Fibroblast of villous mesenchyme (primary cell): ENCODE data around the gene EMCN. TPM values are rescaled to one million over a fixed set of nuclear protein-coding genes. Genes with fewer than 3 reads are reported as not detected.

Source experiments
- DNase-seq: peaks from one replicate; pipeline ENCODE4 v3.0.0-alpha.2; 2010; ENCODE audit warnings: low read depth
- H3K4me3 ChIP-seq: 2 replicates; pipeline ENCODE4 v1.5.1; 2011; ENCODE audit warnings: low read depth, mild to moderate bottlenecking, low read length
- CTCF ChIP-seq: IDR thresholded peaks from 2 replicates; pipeline ENCODE4 v1.5.1; 2012; ENCODE audit warnings: low read depth, mild to moderate bottlenecking, low read length; ENCODE audit not compliant: insufficient read depth
- total RNA-seq: library from RNA; depleted of rRNA; stranded (reverse); fragments of >200 nt; gene quantifications from 2 replicates; pipeline ENCODE4 v1.2.3, GENCODE V29; 2012

Gene EMCN
- total RNA-seq, 1 donor: not detected

DNA sequence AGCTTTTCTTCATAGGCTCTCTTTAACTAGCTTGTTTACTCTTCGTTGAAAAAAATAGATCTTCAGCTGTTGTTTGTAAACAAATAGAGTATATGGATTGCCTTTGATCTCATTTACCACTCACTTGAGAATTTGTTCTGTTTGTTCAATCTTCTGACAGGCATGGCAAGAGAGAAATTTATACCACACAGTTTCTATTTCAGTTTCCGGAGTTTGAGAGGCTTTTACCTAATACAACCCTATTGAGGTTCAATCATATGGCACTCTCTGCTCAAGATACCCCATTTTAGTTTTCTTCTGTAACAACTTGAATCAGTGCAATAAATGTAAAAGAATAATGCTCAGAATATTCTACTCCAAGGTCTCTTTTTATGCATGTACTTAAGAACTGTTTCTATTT is 148.0 kb downstream of the EMCN start:
- H3K4me3 ChIP-seq: no peak overlapping the region
- TF ChIP-seq CTCF: no peak
- no peak for DNase-seq

DNA sequence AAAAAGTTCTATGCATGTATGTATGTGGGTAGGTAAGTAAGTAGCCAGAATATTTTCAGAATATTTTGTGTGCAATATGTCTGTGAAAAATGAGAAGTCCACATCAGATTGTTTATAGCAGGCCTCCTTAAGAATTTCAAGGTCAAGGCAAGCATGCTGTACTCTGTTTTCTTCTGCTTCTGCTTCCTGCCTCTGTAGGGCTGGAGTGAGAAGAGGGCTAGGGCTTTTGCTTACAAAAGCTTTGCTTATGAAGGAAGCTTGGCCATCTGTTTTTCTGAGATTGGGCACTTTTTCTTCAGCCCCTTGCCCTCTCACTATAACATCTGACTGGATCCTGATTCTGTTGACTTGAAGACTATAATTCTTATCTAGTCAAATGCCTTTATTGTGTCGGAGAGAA is 150.4 kb downstream of the EMCN start:
- TF ChIP-seq CTCF: no peak
- H3K4me3 ChIP-seq: no peak overlapping the region
- peak; percentile 58 for DNase-seq

DNA sequence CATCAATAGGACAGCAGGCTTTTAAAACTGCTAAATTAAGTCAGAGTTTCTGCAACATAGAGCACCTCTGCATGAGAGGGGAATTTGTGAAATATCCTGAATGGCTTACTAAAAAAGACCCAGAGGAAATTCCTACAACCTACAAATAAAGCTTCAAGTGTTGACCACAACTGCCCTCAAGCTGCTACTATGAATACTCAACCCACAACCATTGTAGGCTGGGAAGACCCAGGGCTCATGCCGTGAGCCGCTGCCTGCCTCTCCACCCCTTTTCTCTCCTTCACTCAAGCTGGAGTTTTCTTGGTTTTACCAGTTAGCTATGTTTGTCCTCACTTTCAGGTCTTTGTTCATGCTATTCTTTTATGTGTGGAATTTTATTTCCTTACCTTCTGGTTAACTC is 151.6 kb downstream of the EMCN start:
- DNase-seq: no peak
- no peak for TF ChIP-seq CTCF
- H3K4me3 ChIP-seq: no peak overlapping the region

GRCh38 chr4:100362366-100362765 is 155.5 kb downstream of the EMCN start:
- TF ChIP-seq CTCF: no peak
- no peak for DNase-seq
- H3K4me3 ChIP-seq: no peak overlapping the region

GRCh38 chr4:100361336-100361735 is 156.5 kb downstream of the EMCN start:
- DNase-seq: no peak
- H3K4me3 ChIP-seq: no peak overlapping the region
- no peak for TF ChIP-seq CTCF

DNA sequence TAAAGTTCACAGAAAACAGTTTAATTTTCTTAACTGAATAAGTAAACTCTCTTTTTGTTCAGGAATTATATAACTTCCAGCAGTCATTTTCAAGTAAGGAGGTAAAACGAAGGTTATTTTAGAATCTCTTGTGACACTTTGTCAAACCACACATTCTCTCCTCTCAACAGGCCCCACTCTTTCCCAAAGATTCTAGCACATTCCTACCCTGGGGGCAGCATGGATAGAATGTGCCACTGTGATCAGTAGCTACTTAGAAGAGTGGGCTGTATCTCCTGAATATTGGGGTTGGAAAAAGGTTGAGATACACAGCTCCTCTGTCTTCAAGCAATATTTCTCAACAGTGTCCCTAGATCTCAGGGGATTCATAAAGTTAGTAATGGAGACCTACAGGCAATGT is 157.6 kb downstream of the EMCN start:
- H3K4me3 ChIP-seq: no peak overlapping the region
- DNase-seq: no peak
- TF ChIP-seq CTCF: no peak

- TF ChIP-seq CTCF: no peak
- no peak overlapping the region for H3K4me3 ChIP-seq
- DNase-seq: no peak
Observed at GRCh38 chr4:100359441-100359840, 158.4 kb downstream of the EMCN start.
